DMS53 treated with DMSO at 0.1 percent for 48 hours (cell line): ENCODE results near the gene IFI6.

Source experiments
- DNase-seq: peaks from one replicate; lab custom pipeline; 2025; ENCODE audit not compliant: unreplicated experiment; lab: John Stamatoyannopoulos, UW

Gene IFI6

DNA sequence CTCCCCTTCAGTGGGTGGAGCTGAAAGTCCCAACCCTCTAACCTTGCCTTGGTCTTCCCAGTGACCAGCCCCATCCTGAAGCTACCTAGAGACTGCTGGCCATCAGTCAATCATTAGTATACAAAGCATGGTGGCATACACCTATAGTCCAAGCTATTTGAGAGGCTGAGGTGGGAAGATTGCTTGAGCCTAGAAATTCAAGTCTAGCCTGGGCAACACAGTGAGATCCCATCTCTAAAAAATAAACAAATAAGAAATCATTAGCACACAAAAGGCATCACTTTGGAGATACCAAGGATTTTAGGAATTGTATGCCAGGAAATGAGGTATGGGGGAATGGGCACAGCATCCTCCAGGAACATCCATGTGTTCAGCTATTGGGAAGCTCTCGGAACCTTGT lies 4.4 kb upstream of the IFI6 start:
- no peak for DNase-seq

DNA sequence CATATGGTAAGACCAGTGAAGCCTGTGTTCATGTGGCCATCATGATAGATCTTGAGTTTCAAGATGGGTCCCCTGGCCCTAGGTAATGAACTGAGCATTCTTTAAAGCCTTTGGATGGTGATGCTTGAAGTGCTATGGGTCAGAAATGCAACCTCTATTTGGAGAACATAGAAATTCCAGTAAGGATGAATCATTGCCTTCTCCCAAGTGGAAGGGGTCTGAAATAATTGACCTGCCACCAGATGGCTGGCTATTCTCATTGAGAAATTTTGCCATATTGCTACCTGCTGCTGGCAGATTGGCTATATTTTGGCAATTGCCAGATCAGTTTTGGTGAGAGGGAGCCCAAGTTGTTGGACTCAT lies 739 bp upstream of the IFI6 start:
- DNase-seq = no peak

DNA sequence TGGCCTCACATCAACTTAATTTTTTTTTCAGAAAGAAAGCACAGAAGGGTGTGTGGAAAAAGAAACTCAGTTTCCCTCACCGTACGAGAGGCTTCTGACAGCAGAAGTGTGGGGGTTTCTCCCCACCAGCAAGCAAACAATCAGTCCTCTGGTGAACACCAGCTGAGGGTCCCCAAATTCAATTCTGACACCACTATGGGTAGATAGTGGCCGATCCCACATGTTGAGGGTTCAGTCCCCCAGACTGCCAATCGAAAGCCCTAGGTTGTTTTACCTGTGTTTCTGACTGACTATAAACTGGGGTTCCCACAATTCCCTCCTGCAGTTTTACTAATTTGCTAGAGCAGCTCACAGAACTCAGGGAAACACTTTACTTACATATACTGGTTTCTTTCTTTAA lies 2.1 kb downstream of the IFI6 start:
- DNase-seq = no peak

DNA sequence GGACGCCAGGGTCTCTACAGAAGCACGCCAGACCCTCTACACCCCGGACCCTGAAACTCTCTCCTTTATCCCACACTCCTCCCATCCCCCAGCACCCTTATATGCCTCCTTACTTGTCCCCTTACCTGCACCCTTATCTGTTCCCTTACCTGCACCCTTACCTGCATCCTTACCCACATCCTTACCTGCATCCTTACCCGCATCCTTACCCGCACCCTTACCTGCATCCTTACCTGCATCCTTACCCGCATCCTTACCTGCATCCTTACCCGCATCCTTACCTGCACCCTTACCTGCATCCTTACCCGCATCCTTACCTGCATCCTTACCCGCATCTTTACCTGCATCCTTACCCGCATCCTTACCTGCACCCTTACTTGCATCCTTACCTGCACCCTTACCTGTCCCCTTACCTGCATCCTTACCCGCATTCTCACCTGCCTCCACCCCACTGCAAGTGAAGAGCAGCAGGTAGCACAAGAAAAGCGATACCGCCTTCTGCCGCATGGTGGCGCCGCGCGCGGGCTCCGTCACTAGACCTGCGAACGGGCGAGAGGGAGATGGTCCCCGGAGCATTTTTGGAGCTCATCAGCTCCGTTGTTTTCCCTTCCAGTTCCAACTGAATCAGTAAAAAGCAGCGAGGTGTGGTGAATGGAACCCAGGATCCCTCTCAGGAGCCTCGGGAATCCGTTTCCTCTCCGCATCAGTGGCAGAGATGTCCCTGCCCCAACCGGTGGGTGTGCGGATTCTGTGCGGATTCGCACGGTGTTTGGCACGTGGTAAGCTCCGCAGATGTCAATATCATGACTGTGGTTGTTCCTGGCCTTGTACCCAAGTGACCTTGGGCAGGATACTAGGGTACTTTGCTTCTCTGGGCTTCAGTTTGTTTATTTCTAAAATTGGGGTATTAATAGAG lies 2.9 kb downstream of the IFI6 start:
- peak; percentile 66 for DNase-seq

DNA sequence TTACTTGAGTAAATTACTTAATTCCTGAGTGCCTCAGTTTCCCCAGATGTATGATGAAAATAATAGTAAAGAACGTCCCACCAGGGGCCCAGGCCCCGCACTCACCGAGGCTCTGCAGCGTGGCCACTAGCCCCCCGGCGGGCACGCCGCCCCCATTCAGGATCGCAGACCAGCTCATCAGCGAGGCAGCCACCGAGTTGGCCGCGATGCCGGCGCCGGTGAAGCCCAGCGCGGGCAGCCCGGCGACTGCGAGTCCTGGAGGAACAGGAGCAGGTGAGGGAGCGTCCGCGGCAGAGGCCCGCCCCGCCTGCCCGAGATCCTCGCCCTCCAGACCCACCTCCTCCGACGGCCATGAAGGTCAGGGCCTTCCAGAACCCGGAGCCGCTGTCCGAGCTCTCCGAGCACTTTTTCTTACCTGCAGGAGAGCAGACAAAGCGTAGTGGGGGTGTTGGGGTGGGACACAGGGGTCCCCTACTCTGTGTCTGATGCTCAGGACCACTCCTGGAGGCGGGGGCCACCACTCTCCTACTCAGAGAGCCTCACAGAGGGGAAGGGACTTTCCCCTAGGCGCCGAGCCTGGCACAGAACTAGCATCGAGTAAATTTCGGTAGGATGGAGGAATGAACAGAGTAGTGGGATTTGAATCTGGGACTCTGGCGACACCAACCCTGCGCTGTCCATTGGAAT lies 3.7 kb downstream of the IFI6 start:
- DNase-seq = no peak

DNA sequence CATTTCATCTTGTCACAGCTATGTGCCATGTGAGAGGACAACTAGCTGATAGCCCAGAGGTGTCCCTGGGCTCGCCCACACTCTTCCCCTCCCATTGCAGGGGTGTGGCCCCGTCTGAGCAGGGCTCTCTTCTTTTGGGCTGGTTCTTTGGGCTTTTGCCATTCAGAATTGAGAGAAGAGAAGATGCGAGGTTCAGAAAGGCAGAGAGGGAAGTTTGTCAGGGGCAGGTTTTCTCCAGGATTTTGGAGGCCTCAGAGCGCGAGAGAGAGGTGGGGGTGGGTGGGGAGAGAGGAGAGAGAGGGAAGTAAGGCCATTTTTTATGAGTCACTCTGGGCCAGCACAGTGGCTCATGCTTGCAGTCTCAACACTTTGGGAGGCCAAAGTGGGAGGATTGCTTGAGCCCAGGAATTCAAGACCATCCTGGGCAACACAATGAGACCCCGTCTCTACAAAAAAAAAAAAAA lies 5.2 kb downstream of the IFI6 start:
- no peak for DNase-seq

DNA sequence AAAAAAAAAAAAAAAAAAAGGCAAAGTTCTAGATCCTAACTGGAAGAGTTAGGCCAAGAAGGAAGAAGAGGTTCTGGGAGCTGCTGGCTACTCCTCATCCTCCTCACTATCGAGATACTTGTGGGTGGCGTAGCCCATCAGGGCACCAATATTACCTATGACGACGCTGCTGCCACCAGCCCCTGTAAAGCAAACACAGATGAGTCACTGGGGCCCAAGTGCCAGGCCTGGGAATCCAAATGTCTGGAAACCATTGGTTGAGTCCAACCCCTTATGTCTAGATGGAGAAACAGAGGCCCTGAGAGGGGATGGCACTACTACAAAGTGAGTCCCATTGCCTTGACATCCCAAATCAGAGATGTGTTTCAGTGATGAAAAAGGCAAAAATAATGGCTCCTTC lies 5.7 kb downstream of the IFI6 start:
- no peak for DNase-seq

DNA sequence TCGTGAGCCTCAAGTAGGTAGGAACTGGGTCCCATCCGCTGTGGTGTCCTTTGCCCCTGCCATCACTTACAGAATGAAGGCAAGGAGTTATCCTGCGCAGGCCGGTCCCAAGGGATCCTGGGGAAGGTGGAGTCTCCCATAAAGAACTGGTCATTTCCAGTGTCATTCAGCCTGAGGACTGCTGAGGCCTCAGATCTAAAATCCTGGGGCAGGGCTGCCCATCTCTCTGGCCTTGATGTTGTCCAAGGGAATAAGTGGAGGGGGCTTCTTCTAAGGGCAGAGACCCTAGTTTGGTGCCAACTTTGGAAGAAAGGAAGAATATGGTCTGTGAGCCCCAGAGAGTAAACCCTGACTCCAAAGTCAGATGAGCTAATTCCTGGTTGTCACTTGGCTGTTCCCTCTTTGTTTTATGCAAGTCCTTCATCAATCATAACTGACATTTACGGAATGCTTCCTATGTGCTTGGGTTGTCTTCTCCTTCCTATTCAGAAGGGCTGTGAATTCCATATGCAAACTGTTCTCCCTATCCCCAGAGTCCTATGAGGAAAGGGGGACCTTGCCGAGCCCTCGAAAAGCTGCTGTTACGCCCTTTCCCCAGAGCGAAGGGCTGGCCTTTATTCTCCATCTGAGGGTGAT lies 6.9 kb downstream of the IFI6 start:
- no peak for DNase-seq

DNA sequence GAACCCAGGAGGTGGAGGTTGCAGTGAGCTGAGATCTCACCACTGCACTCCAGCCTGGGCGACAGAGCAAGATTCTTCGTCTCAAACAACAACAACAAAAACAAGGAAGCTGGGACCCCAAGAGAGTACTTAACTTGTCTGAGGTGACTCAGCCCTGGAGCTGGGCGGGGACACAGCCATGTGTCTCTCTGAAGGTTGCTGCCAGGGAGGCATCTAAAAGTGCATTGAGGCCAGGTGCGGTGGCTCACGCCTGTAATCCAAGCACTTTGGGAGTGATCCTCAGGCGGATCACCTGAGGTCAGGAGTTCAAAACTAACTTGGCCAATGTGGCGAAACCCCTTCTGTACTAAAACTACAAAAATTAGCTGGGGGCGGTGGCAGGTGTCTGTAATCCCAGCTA lies 7.7 kb downstream of the IFI6 start:
- DNase-seq = no peak

DNA sequence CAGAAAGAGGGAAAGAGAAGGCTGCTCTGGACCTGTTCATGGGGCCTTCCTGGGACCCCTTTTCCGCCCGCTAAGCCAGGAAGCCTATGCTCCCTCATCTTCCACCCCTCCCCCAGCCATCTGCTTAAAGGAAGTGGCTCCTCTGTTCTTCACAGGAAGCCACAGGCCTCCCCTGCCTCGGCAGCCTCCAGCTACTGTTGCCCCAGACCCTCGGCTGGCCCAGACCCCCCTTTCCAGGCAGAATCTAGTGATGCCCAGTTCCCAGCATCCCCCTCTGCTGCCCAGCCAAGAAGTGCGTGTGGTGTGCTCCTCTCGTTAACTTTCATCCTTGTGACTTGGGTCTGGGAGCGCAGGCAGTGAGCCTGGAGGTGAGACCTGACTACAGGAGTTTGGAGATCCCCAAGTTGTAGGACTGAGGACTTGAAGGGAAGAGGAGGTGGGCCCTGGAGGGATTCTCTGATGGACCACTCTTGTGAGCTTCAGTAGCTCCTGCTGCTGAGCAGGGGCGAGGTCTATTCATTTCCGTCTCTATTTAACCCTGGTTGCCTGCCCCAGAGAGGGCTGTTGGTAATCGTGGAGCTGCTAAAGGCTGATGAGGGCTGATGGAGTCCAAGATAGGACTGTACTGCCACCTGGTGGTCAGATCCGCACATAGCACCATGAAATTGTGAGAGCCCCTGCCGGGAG lies 9.1 kb downstream of the IFI6 start:
- DNase-seq = peak; percentile 73

DNA sequence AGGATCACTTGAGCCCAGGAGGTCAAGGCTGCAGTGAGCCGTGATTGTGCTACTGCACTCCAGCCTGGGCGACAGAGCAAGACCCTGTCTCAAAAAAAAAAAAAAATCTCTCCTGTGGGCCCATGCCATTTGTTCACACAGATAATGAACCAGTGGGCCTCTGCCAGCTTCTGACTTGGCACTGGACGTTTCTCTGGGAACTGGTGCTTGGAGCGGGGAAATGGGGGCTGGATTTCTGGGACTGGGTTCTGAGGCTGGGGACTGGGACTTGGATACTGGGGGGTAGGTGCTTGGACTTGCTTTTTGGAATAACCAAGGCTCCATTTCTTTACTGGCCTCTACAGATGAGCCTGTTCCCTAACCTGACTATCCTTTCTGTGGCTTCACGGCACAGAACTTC lies 9.7 kb downstream of the IFI6 start:
- no peak for DNase-seq

DNA sequence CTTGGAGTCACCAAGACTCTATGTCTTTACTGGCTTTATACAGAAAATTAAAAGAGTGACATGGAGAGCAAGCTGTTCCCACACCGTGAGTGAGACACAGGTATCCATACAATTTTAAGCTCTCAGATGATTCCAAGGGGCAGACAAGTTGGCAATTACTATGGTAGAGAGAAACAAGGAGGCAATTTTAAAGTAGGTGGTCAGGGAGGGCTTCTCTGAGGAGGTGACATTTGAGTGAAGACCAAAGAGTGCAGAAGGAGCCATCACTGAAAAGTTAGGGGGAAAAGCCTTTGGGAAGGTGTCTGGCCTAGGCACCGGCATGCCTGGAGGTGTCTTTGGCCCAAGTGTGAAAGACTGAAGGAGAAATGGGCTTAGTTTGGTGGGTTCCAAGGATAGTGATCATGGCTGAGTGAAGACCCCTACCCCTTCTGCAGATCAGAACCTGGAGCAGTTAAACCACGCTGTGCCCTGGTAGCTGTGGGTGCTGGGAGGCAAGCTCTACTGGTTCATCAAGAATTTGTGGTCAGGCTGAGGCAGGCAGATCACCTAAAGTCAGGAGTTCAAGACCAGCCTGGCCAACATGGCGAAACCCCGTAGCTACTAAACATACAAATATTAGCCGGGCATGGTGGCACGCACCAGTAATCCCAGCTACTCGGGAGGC lies 10.4 kb downstream of the IFI6 start:
- no peak for DNase-seq

DNA sequence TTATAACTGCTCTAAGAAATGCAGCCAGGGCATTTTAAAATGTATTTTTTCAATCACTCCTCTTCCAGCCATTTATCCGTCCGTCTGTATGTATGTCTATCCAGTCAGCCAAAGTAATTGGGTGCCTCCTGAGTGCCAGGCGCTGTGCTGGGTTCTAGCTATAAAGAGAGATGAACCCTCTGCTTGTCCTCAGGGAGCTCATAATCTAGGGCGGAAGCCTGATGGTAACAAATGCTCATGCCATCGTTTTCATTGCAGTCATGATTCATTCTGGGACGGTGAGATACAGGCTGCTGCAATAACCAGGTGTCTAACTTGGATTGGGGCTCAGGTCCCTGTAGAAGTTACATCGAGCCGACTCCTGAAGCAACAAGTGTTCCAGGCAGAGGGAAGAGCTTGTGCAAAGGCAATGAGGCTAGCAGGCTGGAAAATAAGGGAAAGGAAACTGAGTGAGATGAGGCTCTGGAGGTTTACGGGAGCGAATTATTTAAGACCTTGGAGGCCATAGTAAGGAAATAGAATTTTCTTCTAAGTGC lies 11.6 kb downstream of the IFI6 start:
- no peak for DNase-seq

DNA sequence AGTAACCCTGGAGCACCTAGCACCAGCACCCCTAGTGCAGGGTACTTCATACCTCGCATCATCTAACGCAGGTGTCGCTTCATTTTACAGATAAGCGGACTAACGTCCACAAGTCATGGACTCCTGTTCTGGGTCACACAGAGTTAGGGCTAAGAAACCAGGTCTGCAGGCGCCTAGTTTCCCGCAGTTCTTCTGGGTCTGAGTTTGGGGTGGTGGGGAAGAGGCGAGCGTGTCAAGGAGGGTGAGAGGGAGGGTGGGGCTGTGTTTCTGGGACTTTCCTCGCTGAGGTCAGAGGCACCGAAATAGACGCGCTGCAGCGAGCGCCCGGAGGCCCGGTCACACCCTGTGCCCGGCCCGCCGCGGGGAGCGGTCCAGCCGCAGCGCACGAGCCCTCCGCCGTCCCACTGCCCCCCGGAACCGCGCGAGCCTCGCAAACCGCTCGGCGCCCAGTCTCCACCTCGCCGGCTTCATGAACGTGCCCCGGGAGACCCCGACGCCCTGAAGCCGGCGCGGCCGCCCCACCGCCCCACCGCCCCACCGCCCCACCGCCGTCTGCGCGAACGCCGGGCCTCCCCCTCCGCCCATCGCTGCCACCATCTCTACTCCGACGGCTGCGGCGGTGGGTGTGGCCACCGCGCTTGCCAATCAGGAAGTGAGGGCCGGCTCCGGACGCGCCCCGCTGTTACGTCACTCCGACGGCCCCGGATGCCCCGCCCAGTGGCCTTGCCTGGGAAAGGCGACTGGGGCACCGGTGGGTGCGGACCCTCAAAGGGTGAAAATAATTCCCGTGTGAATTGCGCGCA lies 12.3 kb downstream of the IFI6 start:
- DNase-seq = peak; percentile 77

DNA sequence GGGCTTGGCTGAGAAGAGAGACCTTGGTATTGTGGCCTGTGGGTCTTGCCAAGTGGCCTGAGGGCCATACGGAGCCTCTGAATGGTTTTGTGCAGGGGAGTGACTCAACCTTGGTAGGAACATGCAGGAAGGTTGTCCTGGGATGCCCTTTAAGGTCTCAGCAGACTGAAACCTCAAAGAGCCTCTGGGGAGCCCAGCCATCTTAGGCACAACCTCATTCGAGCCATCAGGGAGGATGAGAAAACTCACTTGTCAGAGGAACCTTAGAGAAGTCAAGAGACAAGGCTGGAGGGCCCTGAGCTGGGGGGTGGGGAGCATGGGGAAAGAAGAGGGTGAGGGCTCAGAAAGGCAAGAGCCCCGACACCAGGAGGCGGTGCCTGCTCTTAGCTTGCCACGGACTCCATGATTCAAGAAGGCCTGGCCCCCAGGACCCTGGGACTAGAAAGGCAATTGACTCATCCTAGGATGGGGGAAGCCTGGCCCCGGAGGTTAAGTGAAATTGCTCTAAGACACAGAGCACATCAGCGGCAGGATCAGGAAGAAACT lies 13.0 kb downstream of the IFI6 start:
- DNase-seq = no peak

DNA sequence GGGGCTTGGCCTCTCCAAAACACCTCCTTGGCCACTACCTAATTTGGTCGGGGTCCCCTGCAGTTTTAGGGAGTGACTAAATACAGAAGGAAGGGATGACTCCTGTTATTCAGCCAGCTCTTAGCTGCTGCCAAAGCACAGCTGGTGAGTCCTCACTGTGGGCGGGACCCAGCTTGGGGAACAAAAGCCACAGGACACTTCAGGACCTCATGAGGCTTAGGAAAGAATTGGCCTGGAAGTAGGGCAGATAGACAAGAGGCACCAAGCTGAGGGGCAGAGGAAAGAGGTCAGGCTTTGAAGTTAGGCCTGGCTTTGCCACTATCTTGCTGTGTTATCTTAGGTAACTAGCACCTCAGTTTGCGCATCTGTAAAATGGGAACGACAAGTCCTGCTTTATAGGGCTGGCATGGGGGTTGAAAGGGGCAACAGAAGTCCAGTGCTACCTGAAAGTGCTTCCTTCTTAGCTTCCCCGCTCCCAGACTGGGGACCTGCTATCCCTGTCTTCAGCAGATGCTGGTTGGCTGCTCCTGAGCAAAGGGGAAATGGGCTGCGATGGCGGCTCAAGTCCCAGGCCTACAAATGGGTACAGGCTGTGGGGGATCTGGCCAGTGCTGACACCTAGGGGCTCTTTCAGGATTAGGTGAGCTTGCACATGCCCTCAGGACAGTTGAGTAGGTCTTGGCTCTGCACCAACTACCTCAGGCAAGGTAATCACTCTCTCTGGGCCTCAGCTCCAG lies 15.7 kb downstream of the IFI6 start:
- peak; percentile 14 for DNase-seq

DNA sequence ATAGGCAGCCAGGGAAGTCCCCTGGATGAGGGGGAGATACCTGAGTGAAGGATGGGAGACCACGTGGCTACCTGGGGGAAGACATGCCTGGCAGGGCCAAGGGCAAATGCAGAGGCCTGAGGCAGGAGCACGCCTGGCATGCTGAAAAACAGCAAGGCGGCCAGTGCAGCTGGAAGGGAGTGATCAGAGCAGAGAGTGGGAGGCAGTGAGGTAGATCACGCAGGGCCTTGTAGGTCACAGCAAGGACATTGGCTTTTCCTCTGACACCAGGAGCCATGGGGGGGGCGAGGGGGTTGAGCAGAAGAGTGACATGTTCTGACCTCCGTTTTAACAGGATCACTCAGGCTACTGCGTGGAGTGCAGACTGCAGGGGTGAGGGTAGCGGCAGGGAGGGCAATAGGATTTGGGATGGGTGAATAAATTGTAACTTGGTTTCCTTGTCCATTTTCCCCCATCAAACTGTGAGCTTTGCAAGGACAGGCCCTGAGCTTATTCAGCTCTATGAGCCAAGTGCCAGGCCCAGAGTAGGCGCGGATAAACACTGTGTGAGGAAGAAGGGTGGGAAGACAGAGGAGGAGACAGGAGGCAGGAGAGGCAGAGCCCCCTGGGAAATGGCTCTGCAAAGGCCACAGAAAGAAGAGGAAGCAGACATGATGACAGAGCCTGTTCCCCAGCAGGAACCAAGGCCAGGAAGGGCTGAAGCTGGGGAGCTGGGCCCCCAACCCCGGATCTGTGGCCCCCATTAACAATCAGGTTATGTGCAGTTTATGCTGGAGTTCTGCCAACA lies 16.6 kb downstream of the IFI6 start:
- no peak for DNase-seq
